ENCODE results near the gene DAP3. TPM values are rescaled to one million over a fixed set of nuclear protein-coding genes. Genes with fewer than 3 reads are reported as not detected.

The DAP3 gene
- total and polyA plus RNA-seq, 9 of the 15 experiments (the other 6 are each of a cell fraction or from before 2014, with no cell fraction given) = 155 to 484 (median 298) TPM

- Histone ChIP-seq H3K9ac (ENCODE audit: insufficient read depth in 1 of 2, low read depth in 2 of 2, low read length in 2 of 2) (no peak overlapping the region), H3K9me1 (ENCODE audit: control insufficient read depth, insufficient read depth, low read length) (no peaks in the 10 kb centered on the region), H2AFZ (ENCODE audit: low read depth, low read length) (no peak overlapping the region), H3K4me3 (no peak overlapping the region), H3K4me2 (ENCODE audit: insufficient read depth, low read length) (no peak overlapping the region), H3K4me1 (replicated peaks in 1 of 2; ENCODE audit: control insufficient read depth in 2 of 2, insufficient read depth in 2 of 2, low read length in 2 of 2) (no peaks in the 10 kb centered on the region), H3K27me3 (ENCODE audit: control insufficient read depth in 2 of 2, insufficient read depth in 2 of 2, low read length in 2 of 2) (no peaks in the 10 kb centered on the region), H3K36me3 (ENCODE audit: control insufficient read depth, insufficient read depth, low read length) (peaks cover 76% of the 10 kb centered on the region), H3K79me2 (ENCODE audit: control insufficient read depth, insufficient read depth, low read length) (peaks cover 20% of the 10 kb centered on the region; the same call in 2 of the 3 replicates), H3K27ac (ENCODE audit: extremely low read depth, low read depth, low read length) (no peak overlapping the region), H4K20me1 (replicated peaks; ENCODE audit: control insufficient read depth, insufficient read depth, low read length) (no peaks in the 10 kb centered on the region), H3K9me3 (replicated peaks; ENCODE audit: control insufficient read depth, insufficient read depth, low read depth, low read length) (no peaks in the 10 kb centered on the region)
- no peak for DNase-seq (ENCODE audit: extremely low read depth in 1 of 4, low spot score in 3 of 4)
- no peak for FAIRE-seq
- in situ Hi-C loops (cut with MboI) = no loop called here
- ATAC-seq = no peak
- intact Hi-C loops (cut with micrococcal nuclease) = no loop called here
- WGBS (ENCODE audit: insufficient coverage, low coverage, missing lambda C conversion rate) = 95% methylated on average over 4 of the region's 4 CpGs
- TF ChIP-seq E2F3 (CRISPR knock-in tag; IDR thresholded peaks at IDR 0.05) (no peak), NR3C1 (CRISPR knock-in tag; IDR thresholded peaks at IDR 0.05) (no peak), SP2 (IDR thresholded peaks at IDR 0.05; ENCODE audit: extremely low read depth, low read depth, low read length, poor library complexity, severe bottlenecking) (no peak), TGIF2 (CRISPR knock-in tag; IDR thresholded peaks at IDR 0.05) (no peak), ZNF609 (CRISPR knock-in tag; IDR thresholded peaks at IDR 0.05; ENCODE audit: borderline replicate concordance) (no peak), ZNF408 (CRISPR knock-in tag; IDR thresholded peaks at IDR 0.05; ENCODE audit: low read depth) (no peak), FIP1L1 (IDR thresholded peaks at IDR 0.05; ENCODE audit: low read depth, low read length, poor library complexity, severe bottlenecking) (no peak), TCF7 (IDR thresholded peaks at IDR 0.05; ENCODE audit: borderline replicate concordance) (no peak), MECOM (CRISPR knock-in tag; IDR thresholded peaks at IDR 0.05) (no peak), ERF (CRISPR knock-in tag; IDR thresholded peaks at IDR 0.05) (no peak), ZNF316 (IDR thresholded peaks at IDR 0.05) (no peak), ILF3 (IDR thresholded peaks at IDR 0.05; ENCODE audit: borderline replicate concordance) (no peak), ETS2 (tag; IDR thresholded peaks at IDR 0.05; ENCODE audit: borderline replicate concordance, poor library complexity, severe bottlenecking) (no peak), NFIX (CRISPR knock-in tag; IDR thresholded peaks at IDR 0.05; ENCODE audit: low read depth) (no peak), KDM5B (IDR thresholded peaks at IDR 0.05; ENCODE audit: insufficient replicate concordance, low read depth, low read length) (no peak), SMARCA5 (IDR thresholded peaks at IDR 0.05) (no peak), MTF1 (CRISPR knock-in tag; IDR thresholded peaks at IDR 0.05; ENCODE audit: borderline replicate concordance) (no peak)
- TF ChIP-seq, protein P1, sequence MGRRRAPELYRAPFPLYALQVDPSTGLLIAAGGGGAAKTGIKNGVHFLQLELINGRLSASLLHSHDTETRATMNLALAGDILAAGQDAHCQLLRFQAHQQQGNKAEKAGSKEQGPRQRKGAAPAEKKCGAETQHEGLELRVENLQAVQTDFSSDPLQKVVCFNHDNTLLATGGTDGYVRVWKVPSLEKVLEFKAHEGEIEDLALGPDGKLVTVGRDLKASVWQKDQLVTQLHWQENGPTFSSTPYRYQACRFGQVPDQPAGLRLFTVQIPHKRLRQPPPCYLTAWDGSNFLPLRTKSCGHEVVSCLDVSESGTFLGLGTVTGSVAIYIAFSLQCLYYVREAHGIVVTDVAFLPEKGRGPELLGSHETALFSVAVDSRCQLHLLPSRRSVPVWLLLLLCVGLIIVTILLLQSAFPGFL (CRISPR knock-in tag; IDR thresholded peaks at IDR 0.05) = no peak
- no TSS peak for BruUV-seq (replicated peaks)
- ChIA-PET POLR2A (interaction anchor here (0.6 to 1.4 kb wide), 2 partner anchors 10 to 57 kb away, joined by 3 to 5 read pairs; no protein-coding TSS in a partner anchor), CTCF (ENCODE audit: low intra/inter-chr PET ratio) (no interaction called here)
These were observed 30.8 kb downstream of the DAP3 start for GRCh38 chr1:155719703-155720102.
